Liver (tissue), 9 donors: ENCODE results near the gene ZSCAN22. TPM values are rescaled to one million over a fixed set of nuclear protein-coding genes. Genes with fewer than 3 reads are reported as not detected.

Experiments
- DNase-seq: peaks from one replicate; pipeline ENCODE4 v3.0.0-alpha.2; 2017; ENCODE audit warnings: low spot score
- H3K27ac ChIP-seq, 2 donors: one replicate each; pipeline ENCODE4 v1.7.0; 2013; ENCODE audit warnings: inconsistent platforms in 2 of 2, low read length in 2 of 2, control low read depth in 1 of 2, low read depth in 1 of 2, mild to moderate bottlenecking in 1 of 2
- H3K27me3 ChIP-seq, 4 donors: one replicate each; pipeline versions ENCODE4 v1.6.1 to v1.7.0; 2013; ENCODE audit warnings: low read length in 3 of 4, inconsistent platforms in 1 of 4, mild to moderate bottlenecking in 1 of 4, moderate library complexity in 1 of 4; ENCODE audit not compliant: control insufficient read depth in 4 of 4, insufficient read depth in 4 of 4
- H3K36me3 ChIP-seq, 4 donors: one replicate each; pipeline versions ENCODE4 v1.6.1 to v1.7.0; 2013; ENCODE audit warnings: low read length in 3 of 4, mild to moderate bottlenecking in 3 of 4, low read depth in 1 of 4, moderate library complexity in 1 of 4; ENCODE audit not compliant: control insufficient read depth in 4 of 4, insufficient read depth in 3 of 4
- H3K4me1 ChIP-seq, 4 donors: one replicate each; pipeline versions ENCODE4 v1.6.1 to v1.7.0; 2013; ENCODE audit warnings: low read length in 3 of 4, mild to moderate bottlenecking in 3 of 4, moderate library complexity in 1 of 4; ENCODE audit not compliant: control insufficient read depth in 4 of 4, insufficient read depth in 4 of 4
- H3K4me3 ChIP-seq, 3 donors: one replicate each; pipeline versions ENCODE4 v1.6.1 to v1.7.0; 2013; ENCODE audit warnings: low read length in 3 of 3, control low read depth in 1 of 3, low read depth in 1 of 3, mild to moderate bottlenecking in 1 of 3
- H3K9ac ChIP-seq, 2 donors: one replicate each; pipeline ENCODE4 v1.7.0; 2013; ENCODE audit warnings: low read length in 2 of 2, mild to moderate bottlenecking in 2 of 2, moderate library complexity in 2 of 2, control low read depth in 1 of 2, low read depth in 1 of 2
- H3K9me3 ChIP-seq, 4 donors: one replicate each; pipeline versions ENCODE4 v1.6.1 to v1.7.0; 2013; ENCODE audit warnings: low read length in 3 of 4; ENCODE audit not compliant: control insufficient read depth in 4 of 4
- ATF3 ChIP-seq: IDR thresholded peaks from 2 replicates; pipeline ENCODE4 v1.6.1; 2016; ENCODE audit warnings: antibody characterized with exemption
- CTCF ChIP-seq: fragments of 150-350 bp; IDR thresholded peaks from 2 replicates; pipeline ENCODE4 v1.5.1; 2017; ENCODE audit warnings: improper control_type of control experiment, low read depth, low read length; ENCODE audit not compliant: missing input control
- EGR1 ChIP-seq, 2 donors: IDR thresholded peaks; 2 replicates each; pipeline ENCODE4 v1.6.1; 2016 to 2018; ENCODE audit warnings: antibody characterized with exemption in 2 of 2, low read depth in 2 of 2
- FOXA2 ChIP-seq: IDR thresholded peaks from 2 replicates; pipeline ENCODE4 v1.6.1; 2016; ENCODE audit warnings: antibody characterized with exemption
- GABPA ChIP-seq, 2 donors: IDR thresholded peaks in 1 of 2; conservative IDR thresholded peaks in 1 of 2; 2 replicates each; pipeline ENCODE4 v1.6.1; 2016; ENCODE audit warnings: antibody characterized with exemption in 2 of 2, mild to moderate bottlenecking in 1 of 2, moderate library complexity in 1 of 2
- HNF4A ChIP-seq, 2 donors: conservative IDR thresholded peaks; 2 replicates each; pipeline ENCODE4 v1.6.1; 2016; ENCODE audit warnings: antibody characterized with exemption in 2 of 2, mild to moderate bottlenecking in 2 of 2
- HNF4G ChIP-seq: IDR thresholded peaks from 2 replicates; pipeline ENCODE4 v1.6.1; 2016; ENCODE audit warnings: antibody characterized with exemption
- MAX ChIP-seq: IDR thresholded peaks from 2 replicates; pipeline ENCODE4 v1.6.1; 2016; ENCODE audit warnings: antibody characterized with exemption
- NR2F2 ChIP-seq: IDR thresholded peaks from 2 replicates; pipeline ENCODE4 v1.6.1; 2016; ENCODE audit warnings: antibody characterized with exemption
- RAD21 ChIP-seq, 2 donors: IDR thresholded peaks; 2 replicates each; pipeline ENCODE4 v1.6.1; 2016; ENCODE audit warnings: antibody characterized with exemption in 2 of 2, mild to moderate bottlenecking in 2 of 2
- REST ChIP-seq: IDR thresholded peaks from 2 replicates; pipeline ENCODE4 v1.6.1; 2016; ENCODE audit warnings: antibody characterized with exemption, mild to moderate bottlenecking
- RXRA ChIP-seq, 2 donors: IDR thresholded peaks; 2 replicates each; pipeline ENCODE4 v1.6.1; 2017 to 2018; ENCODE audit warnings: antibody characterized with exemption in 2 of 2, mild to moderate bottlenecking in 1 of 2
- TAF1 ChIP-seq: conservative IDR thresholded peaks from 2 replicates; pipeline ENCODE4 v1.6.1; 2016; ENCODE audit warnings: antibody characterized with exemption, mild to moderate bottlenecking
- YY1 ChIP-seq: IDR thresholded peaks from 2 replicates; pipeline ENCODE4 v1.6.1; 2016; ENCODE audit warnings: antibody characterized with exemption, mild to moderate bottlenecking
- ZBTB33 ChIP-seq: IDR thresholded peaks from 2 replicates; pipeline ENCODE4 v1.6.1; 2016; ENCODE audit warnings: antibody characterized with exemption
- WGBS: extraction: QIAGEN DNeasy Blood & Tissue Kit; methylation state at CpG from one replicate; pipeline ENCODE4 v1.1.7; 2013; 5-methylcytosine and 5-hydroxymethylcytosine counted together
- polyA plus RNA-seq, 2 donors: library from polyadenylated mRNA; stranded (reverse) in 1 of 2; unstranded in 1 of 2; fragments of 200-250 nt in 1 of 2; fragments of >200 nt in 1 of 2; fragmentation: Nextera tagmentation in 1 of 2; extraction: Ambion mirVana in 1 of 2; gene quantifications; one replicate each; pipeline versions ENCODE4 v1.2.1 to v1.2.3, GENCODE V29; 2013 to 2015
- total RNA-seq, 2 donors: library from RNA; depleted of rRNA; stranded (reverse); fragments of >200 nt; gene quantifications; one replicate each; pipeline ENCODE4 v1.2.3, GENCODE V29; 2014
- donor health status: healthy.
- donor health status: healthy.
- donor health status: healthy.
- donor health status: healthy.
- donor health status: healthy.

The ZSCAN22 gene
- total and polyA plus RNA-seq, 4 donors, result 0.88 to 3.5 (median 2.0) TPM

- H3K9ac ChIP-seq, result no peak overlapping the region
- WGBS, result 89% methylated on average over 3 of the region's 3 CpGs
- no peak for DNase-seq
Measured at GRCh38 chr19:58335630-58336029, 8.8 kb downstream of the ZSCAN22 start.

More at GRCh38 chr19:58335630-58336029, 8.8 kb downstream of the ZSCAN22 start:
- Histone ChIP-seq H3K4me1 (peaks cover 12 to 32% (median 25%) of the 10 kb centered on the region in 4 donors), H3K27ac (peak overlapping the region; percentile 91), H3K27me3 (no peaks in the 10 kb centered on the region), H3K9me3 (peaks cover 0 to 3% (median 0%) of the 10 kb centered on the region in 4 donors), H3K36me3 (peaks cover 0 to 15% (median 12%) of the 10 kb centered on the region in 4 donors), H3K4me3 (no peak overlapping the region)
- TF ChIP-seq MAX, result no peak
- TF ChIP-seq CTCF, result no peak
- TF ChIP-seq NR2F2, result no peak
- TF ChIP-seq HNF4A (conservative IDR thresholded peaks at IDR 0.05), result no peak
- no peak for TF ChIP-seq ATF3
- no peak for TF ChIP-seq FOXA2
- TF ChIP-seq ZBTB33, result no peak
- TF ChIP-seq HNF4G, result no peak
- no peak for TF ChIP-seq EGR1 (IDR thresholded peaks at IDR 0.05; ENCODE audit: low read depth in 2 of 2)
- no peak for TF ChIP-seq RXRA (IDR thresholded peaks at IDR 0.05)
- TF ChIP-seq YY1, result no peak
- TF ChIP-seq TAF1, result no peak
- TF ChIP-seq GABPA (IDR thresholded peaks at IDR 0.05 in 1 of 2, conservative IDR thresholded peaks at IDR 0.05 in 1 of 2), result no peak
- no peak for TF ChIP-seq RAD21 (IDR thresholded peaks at IDR 0.05)
- TF ChIP-seq REST, result no peak
